Breast epithelium (tissue), 4 donors: Measurements from ENCODE around the gene PLAU. TPM values are rescaled to one million over a fixed set of nuclear protein-coding genes. Genes with fewer than 3 reads are reported as not detected.
A peak's percentile ranks its signal among the peaks of the same experiment; 100 is the strongest.

ENCODE experiments used
- DNase-seq, 2 donors: peaks; one replicate each; pipeline ENCODE4 v3.0.0-alpha.2; 2019; ENCODE audit warnings: low spot score in 2 of 2
- H3K27ac ChIP-seq, 2 donors: fragments of 200-600 bp; sonication (generic) in 1 of 2; one replicate each; pipeline ENCODE4 v1.5.1; 2016 to 2019; ENCODE audit warnings: mild to moderate bottlenecking in 1 of 2
- H3K27me3 ChIP-seq, 2 donors: fragments of 200-600 bp; sonication (generic) in 1 of 2; one replicate each; pipeline versions ENCODE4 v1.5.1 to v1.6.0; 2017 to 2019; ENCODE audit warnings: control low read depth in 1 of 2, mild to moderate bottlenecking in 1 of 2
- H3K36me3 ChIP-seq: fragments of 200-600 bp; one replicate; pipeline ENCODE4 v1.5.1; 2019
- H3K4me1 ChIP-seq, 2 donors: fragments of 200-600 bp; sonication (generic); one replicate each; pipeline ENCODE4 v1.5.1; 2016 to 2019; ENCODE audit warnings: control low read depth in 1 of 2
- H3K4me3 ChIP-seq, 3 donors: fragments of 200-600 bp; sonication (generic); 1 replicate in 2 of 3; 2 replicates in 1 of 3; pipeline ENCODE4 v1.5.1; 2016 to 2019; ENCODE audit warnings: mild to moderate bottlenecking in 3 of 3, moderate library complexity in 2 of 3
- H3K9me3 ChIP-seq, 2 donors: fragments of 200-600 bp; sonication (generic) in 1 of 2; one replicate each; pipeline ENCODE4 v1.5.1; 2016 to 2019; ENCODE audit warnings: control low read depth in 1 of 2
- CTCF ChIP-seq, 3 donors: fragments of 450-650 bp; IDR thresholded peaks; one replicate each; pipeline ENCODE4 v1.5.1; 2016 to 2017; ENCODE audit warnings: antibody characterized with exemption in 3 of 3, mild to moderate bottlenecking in 3 of 3, moderate library complexity in 3 of 3
- POLR2A ChIP-seq: fragments of 450-650 bp; IDR thresholded peaks from one replicate; pipeline ENCODE4 v1.6.1; 2016; ENCODE audit warnings: antibody characterized with exemption, mild to moderate bottlenecking, moderate library complexity
- POLR2AphosphoS5 ChIP-seq, 3 donors: sonication (generic); formaldehyde crosslinking; IDR thresholded peaks; one replicate each; pipeline ENCODE4 v1.6.1; 2017; ENCODE audit warnings: antibody characterized with exemption in 3 of 3
- intact Hi-C: fragments of 100-400 bp; cut with DNase I; formaldehyde crosslinking; loops from one replicate; pipeline ENCODE4 v1.15.1; 2023; ENCODE audit warnings: low total_unique reads
- total RNA-seq, 3 donors: library from RNA; depleted of rRNA; stranded (reverse); fragments of >200 nt; gene quantifications; one replicate each; pipeline ENCODE4 v1.1.0, GENCODE V29; 2016

PLAU gene
- total RNA-seq, 3 donors from 2014 or later: 4.2 to 11.0 (median 5.2) TPM

GRCh38 chr10:73965890-73966768 is 55.2 kb downstream of the PLAU start:
- intact Hi-C loops: no loop called here
- peak overlapping the region; percentile 90 to 91 for H3K27ac ChIP-seq
- H3K27me3 ChIP-seq: no peaks in the 10 kb centered on the region
- H3K36me3 ChIP-seq: no peaks in the 10 kb centered on the region
- peak; percentile 69 to 88 for DNase-seq
- no peaks in the 10 kb centered on the region for H3K9me3 ChIP-seq
- TF ChIP-seq POLR2AphosphoS5 (IDR thresholded peaks at IDR 0.05): peak; percentile 27 to 68 (median 39)
- TF ChIP-seq POLR2A: no peak
- no peaks in the 10 kb centered on the region for H3K4me1 ChIP-seq
- peak overlapping the region; percentile 18 to 48 (median 18) for H3K4me3 ChIP-seq

- no peak for DNase-seq
- TF ChIP-seq POLR2AphosphoS5 (IDR thresholded peaks at IDR 0.05) (no peak), POLR2A (no peak), CTCF (IDR thresholded peaks at IDR 0.05) (no peak)
- intact Hi-C loops: no loop called here
- no peaks in the 10 kb centered on the region for H3K9me3 ChIP-seq
- H3K4me1 ChIP-seq: no peaks in the 10 kb centered on the region
- no peaks in the 10 kb centered on the region for H3K36me3 ChIP-seq
- no peaks in the 10 kb centered on the region for H3K27me3 ChIP-seq
- peak overlapping the region; percentile 90 to 91 for H3K27ac ChIP-seq
- no peak overlapping the region for H3K4me3 ChIP-seq
Observed at GRCh38 chr10:73967022-73967429, 56.1 kb downstream of the PLAU start.

Other genes starting within 250 kb of the PLAU start
- gene AGAP5, start 213.0 kb upstream of the PLAU start, total RNA-seq: 10 to 100 TPM in 1 of 3 donors, 1 to 10 TPM in 2; 5.4 to 11.7 (median 7.9) TPM
- gene SEC24C, start 166.8 kb upstream of the PLAU start, total RNA-seq: 10 to 100 TPM; 33.9 to 57.7 (median 50.1) TPM
- gene CHCHD1, start 129.1 kb upstream of the PLAU start, total RNA-seq: 10 to 100 TPM; 25.1 to 37.0 (median 29.9) TPM
- gene ZSWIM8, start 125.5 kb upstream of the PLAU start, total RNA-seq: 10 to 100 TPM; 79.2 to 87.8 (median 84.2) TPM
- gene NDST2, start 99.5 kb upstream of the PLAU start, total RNA-seq: 10 to 100 TPM; 30.7 to 37.7 (median 33.8) TPM
- gene CAMK2G, start 36.6 kb upstream of the PLAU start, total RNA-seq: 10 to 100 TPM; 22.6 to 28.0 (median 27.2) TPM
- gene VCL, start 87.0 kb downstream of the PLAU start, total RNA-seq: 10 to 100 TPM; 73.1 to 95.0 (median 77.6) TPM
- 10 to 100 TPM; 22.3 to 38.1 (median 23.2) TPM for gene AP3M1, start 239.7 kb downstream of the PLAU start, total RNA-seq
- gene ADK, start 240.1 kb downstream of the PLAU start, total RNA-seq: 10 to 100 TPM; 27.2 to 50.8 (median 40.0) TPM